Lung (tissue), 12 donors: Measurements from ENCODE around the gene CSF1R. TPM values are rescaled to one million over a fixed set of nuclear protein-coding genes. Genes with fewer than 3 reads are reported as not detected.

Experiments used
- ATAC-seq: fragments of 200-7000 bp; cut with Tn5 transposase; one replicate; pipeline ENCODE4 v1.9.1; 2020; ENCODE audit warnings: moderate number of reproducible peaks; ENCODE audit not compliant: insufficient read depth, low FRiP score
- DNase-seq, 3 donors: peaks; one replicate each; pipeline ENCODE4 v3.0.0-alpha.2; 2013 to 2017
- H3K27ac ChIP-seq, 2 donors: one replicate each; pipeline ENCODE4 v1.5.1; 2013; ENCODE audit warnings: mild to moderate bottlenecking in 2 of 2, moderate library complexity in 2 of 2, control low read depth in 1 of 2, inconsistent platforms in 1 of 2, low read depth in 1 of 2, low read length in 1 of 2
- H3K27me3 ChIP-seq, 3 donors: one replicate each; pipeline ENCODE4 v1.5.1; 2013; ENCODE audit warnings: low read length in 2 of 3; ENCODE audit not compliant: control insufficient read depth in 3 of 3, insufficient read depth in 3 of 3
- H3K36me3 ChIP-seq, 4 donors: one replicate each; pipeline ENCODE4 v1.5.1; 2013; ENCODE audit warnings: low read length in 4 of 4, mild to moderate bottlenecking in 1 of 4, moderate library complexity in 1 of 4; ENCODE audit not compliant: control insufficient read depth in 4 of 4, insufficient read depth in 4 of 4
- H3K4me1 ChIP-seq, 5 donors: one replicate each; pipeline ENCODE4 v1.5.1; 2013; ENCODE audit warnings: low read length in 5 of 5, mild to moderate bottlenecking in 2 of 5, moderate library complexity in 1 of 5; ENCODE audit not compliant: control insufficient read depth in 5 of 5, insufficient read depth in 5 of 5
- H3K4me3 ChIP-seq: one replicate; pipeline ENCODE4 v1.5.1; 2013; ENCODE audit warnings: mild to moderate bottlenecking, control low read depth, moderate library complexity
- H3K9ac ChIP-seq, 2 donors: one replicate each; pipeline ENCODE4 v1.5.1; 2013; ENCODE audit warnings: low read length in 2 of 2, control low read depth in 1 of 2; ENCODE audit not compliant: insufficient read depth in 1 of 2
- H3K9me3 ChIP-seq, 4 donors: one replicate each; pipeline ENCODE4 v1.5.1; 2013; ENCODE audit warnings: low read length in 3 of 4, mild to moderate bottlenecking in 1 of 4, moderate library complexity in 1 of 4; ENCODE audit not compliant: control insufficient read depth in 4 of 4, insufficient read depth in 3 of 4
- CTCF ChIP-seq: IDR thresholded peaks from 2 replicates; pipeline ENCODE4 v1.5.1; 2012; ENCODE audit warnings: mild to moderate bottlenecking; ENCODE audit errors: control extremely low read depth, extremely low read depth
- WGBS, 2 donors: extraction: QIAGEN DNeasy Blood & Tissue Kit; methylation state at CpG; one replicate each; pipeline ENCODE4 v1.1.7; 2013; 5-methylcytosine and 5-hydroxymethylcytosine counted together
- polyA plus RNA-seq, 2 donors: library from polyadenylated mRNA; stranded (reverse); fragments of 200-250 nt; gene quantifications; one replicate each; pipeline ENCODE4 v1.2.1, GENCODE V29; 2013
- total RNA-seq, 2 donors: library from RNA; depleted of rRNA in 1 of 2; stranded (reverse); fragments of >200 nt in 1 of 2; gene quantifications; one replicate each; pipeline ENCODE4 v1.2.1, GENCODE V29; 2014 to 2021
- donor health status: control.
- donor health status: control.
- donor health status: Bipolar disorder and iron deficiency.
- donor health status: healthy.
- donor health status: DM: yes; HTN: yes; CAD: no.

Gene CSF1R
- total and polyA plus RNA-seq, 4 donors, result 13.0 to 65.0 (median 40.7) TPM

- Histone ChIP-seq H3K9me3 (no peaks in the 10 kb centered on the region), H3K27ac (no peak overlapping the region), H3K4me3 (no peak overlapping the region), H3K9ac (no peak overlapping the region), H3K4me1 (peaks cover 0 to 12% (median 0%) of the 10 kb centered on the region in 5 donors), H3K27me3 (no peaks in the 10 kb centered on the region), H3K36me3 (peaks cover 0 to 60% (median 29%) of the 10 kb centered on the region in 4 donors)
- TF ChIP-seq CTCF, result no peak
- DNase-seq (no peak), ATAC-seq (no peak)
- 74 to 85% methylated on average over 8 of the region's 8 CpGs for WGBS, 2 donors
These were observed 43.1 kb upstream of the CSF1R start for GRCh38 chr5:150129454-150129812.

- WGBS, 2 donors, result 80 to 98% methylated on average over 6 of the region's 6 CpGs
- H3K36me3 ChIP-seq, result peaks cover 0 to 66% (median 32%) of the 10 kb centered on the region in 4 donors
These were observed 40.5 kb upstream of the CSF1R start for GRCh38 chr5:150126921-150127265.

GRCh38 chr5:150126199-150126920, 40.0 kb upstream of the CSF1R start:
- Histone ChIP-seq H3K4me1 (peaks cover 0 to 7% (median 0%) of the 10 kb centered on the region in 5 donors), H3K27me3 (no peaks in the 10 kb centered on the region), H3K9ac (no peak overlapping the region), H3K9me3 (no peaks in the 10 kb centered on the region), H3K4me3 (no peak overlapping the region), H3K36me3 (peaks cover 0 to 69% (median 33%) of the 10 kb centered on the region in 4 donors), H3K27ac (no peak overlapping the region)
- no peak for ATAC-seq
- DNase-seq, result no peak
- WGBS, 2 donors, result 87 to 92% methylated on average over 10 of the region's 10 CpGs
- no peak for TF ChIP-seq CTCF

More at GRCh38 chr5:150126921-150127265, 40.5 kb upstream of the CSF1R start:
- Histone ChIP-seq H3K9ac (no peak overlapping the region), H3K27ac (no peak overlapping the region), H3K27me3 (no peaks in the 10 kb centered on the region), H3K9me3 (no peaks in the 10 kb centered on the region), H3K4me1 (peaks cover 0 to 7% (median 0%) of the 10 kb centered on the region in 5 donors), H3K4me3 (no peak overlapping the region)
- DNase-seq (no peak), ATAC-seq (no peak)
- TF ChIP-seq CTCF, result no peak
